MM.1S (cell line): ENCODE data around the gene REC8.

Experiments used
- DNase-seq: peaks from one replicate; pipeline ENCODE4 v3.0.0-alpha.2; 2015
- H2AFZ ChIP-seq: fragments of 300-600 bp; sonication (generic); 2 replicates; pipeline ENCODE4 v1.6.0; 2016; ENCODE audit warnings: antibody characterized with exemption, low read length
- H3F3A ChIP-seq: fragments of 300-600 bp; sonication (generic); 2 replicates; pipeline ENCODE4 v1.6.1; 2016; ENCODE audit warnings: mild to moderate bottlenecking, antibody characterized with exemption, low read length, moderate library complexity, mixed read lengths; ENCODE audit not compliant: insufficient read depth
- H3K27ac ChIP-seq: fragments of 300-600 bp; sonication (generic); 2 replicates; pipeline ENCODE4 v1.5.1; 2016; ENCODE audit warnings: mild to moderate bottlenecking, low read length
- H3K27me3 ChIP-seq: fragments of 300-600 bp; sonication (generic); replicated peaks from 2 replicates; pipeline ENCODE4 v1.6.0; 2016; ENCODE audit warnings: low read length; ENCODE audit not compliant: insufficient read depth
- H3K36me3 ChIP-seq: fragments of 300-600 bp; sonication (generic); replicated peaks from 2 replicates; pipeline ENCODE4 v1.6.1; 2016; ENCODE audit warnings: mild to moderate bottlenecking, low read length, mixed read lengths; ENCODE audit not compliant: insufficient read depth
- H3K4me1 ChIP-seq: fragments of 300-600 bp; sonication (generic); 2 replicates; pipeline ENCODE4 v1.6.1; 2016; ENCODE audit warnings: low read length, mixed read lengths
- H3K4me2 ChIP-seq: fragments of 300-600 bp; sonication (generic); 2 replicates; pipeline ENCODE4 v1.6.0; 2016; ENCODE audit warnings: low read depth, low read length
- H3K4me3 ChIP-seq: fragments of 300-600 bp; sonication (generic); 2 replicates; pipeline ENCODE4 v1.5.1; 2016; ENCODE audit warnings: low read length, mixed read lengths
- H3K79me2 ChIP-seq: fragments of 300-600 bp; sonication (generic); 2 replicates; pipeline ENCODE4 v1.6.1; 2016; ENCODE audit warnings: mixed run types, low read length, mixed read lengths
- H3K9ac ChIP-seq: fragments of 300-600 bp; sonication (generic); 2 replicates; pipeline ENCODE4 v1.6.1; 2016; ENCODE audit warnings: low read length, mixed read lengths
- H3K9me2 ChIP-seq: fragments of 300-600 bp; sonication (generic); replicated peaks from 2 replicates; pipeline ENCODE4 v1.6.1; 2016; ENCODE audit warnings: mild to moderate bottlenecking, low read length, mixed read lengths; ENCODE audit not compliant: insufficient read depth
- H3K9me3 ChIP-seq: fragments of 300-600 bp; sonication (generic); replicated peaks from 2 replicates; pipeline ENCODE4 v1.6.1; 2016; ENCODE audit warnings: mild to moderate bottlenecking, low read length, mixed read lengths; ENCODE audit not compliant: insufficient read depth
- H4K20me1 ChIP-seq: fragments of 300-600 bp; sonication (generic); 2 replicates; pipeline ENCODE4 v1.6.1; 2016; ENCODE audit warnings: mild to moderate bottlenecking, low read length, moderate library complexity, mixed read lengths; ENCODE audit not compliant: insufficient read depth
- CTCF ChIP-seq: fragments of 300-600 bp; sonication (generic); IDR thresholded peaks from 2 replicates; pipeline ENCODE4 v1.5.1; 2016; ENCODE audit warnings: antibody characterized with exemption, low read length, mixed read lengths
- EZH2 ChIP-seq: fragments of 300-600 bp; sonication (generic); optimal IDR thresholded peaks from 2 replicates; pipeline ENCODE3; 2017; ENCODE audit warnings: low read depth, mild to moderate bottlenecking, antibody characterized with exemption, low read length, mixed read lengths
- EZH2phosphoT487 ChIP-seq: fragments of 300-600 bp; sonication (generic); IDR thresholded peaks from 2 replicates; pipeline ENCODE4 v1.6.1; 2018; ENCODE audit warnings: antibody characterized with exemption, low read length

The REC8 gene

GRCh38 chr14:24133735-24134134, 38.1 kb upstream of the REC8 start:
- Histone ChIP-seq H3K27ac (no peak overlapping the region), H3K36me3 (0 out of 2 replicates have a peak, but pooled peaks cover 2% of the 10 kb centered on the region), H2AFZ (no peak overlapping the region), H3F3A (0 out of 2 replicates have a peak, but pooled peaks cover 2% of the 10 kb centered on the region), H3K4me3 (no peak overlapping the region), H3K9me3 (no peaks in the 10 kb centered on the region), H3K9ac (no peak overlapping the region), H3K9me2 (no peaks in the 10 kb centered on the region), H3K27me3 (no peaks in the 10 kb centered on the region), H3K4me2 (no peak overlapping the region), H3K4me1 (0 out of 2 replicates have a peak, but pooled peaks cover 2% of the 10 kb centered on the region), H4K20me1 (no peaks in the 10 kb centered on the region), H3K79me2 (peaks cover 26% of the 10 kb centered on the region)
- TF ChIP-seq EZH2 (no peak), EZH2phosphoT487 (no peak), CTCF (no peak)
- no peak for DNase-seq

- peak overlapping the region; percentile 81 for H2AFZ ChIP-seq
- no peaks in the 10 kb centered on the region for H4K20me1 ChIP-seq
- H3K9me2 ChIP-seq, result no peaks in the 10 kb centered on the region
- H3K27ac ChIP-seq, result peak overlapping the region; percentile 29; the same call in 1 of the 2 replicates
- no peaks in the 10 kb centered on the region for H3K9me3 ChIP-seq
- no peak for DNase-seq
- peaks cover 40% of the 10 kb centered on the region for H3K79me2 ChIP-seq
- no peak for TF ChIP-seq EZH2phosphoT487
- no peak for TF ChIP-seq EZH2
- TF ChIP-seq CTCF, result no peak
- H3K36me3 ChIP-seq, result 0 out of 2 replicates have a peak, but pooled peaks cover 2% of the 10 kb centered on the region
- 0 out of 2 replicates have a peak, but pooled peaks cover 2% of the 10 kb centered on the region for H3F3A ChIP-seq
- peak overlapping the region; percentile 64 for H3K4me3 ChIP-seq
- peaks cover 11% of the 10 kb centered on the region; the same call in 1 of the 2 replicates for H3K4me1 ChIP-seq
- no peaks in the 10 kb centered on the region for H3K27me3 ChIP-seq
- peak overlapping the region; percentile 45; the same call in 1 of the 2 replicates for H3K9ac ChIP-seq
- H3K4me2 ChIP-seq, result peak overlapping the region; percentile 77
These were observed 36.4 kb upstream of the REC8 start for GRCh38 chr14:24135584-24135833.

- Histone ChIP-seq H3K9ac (peak within 1 kb of the TSS; percentile 81), H3K4me3 (peak within 1 kb of the TSS; percentile 74), H2AFZ (peak within 1 kb of the TSS; percentile 81), H3K27ac (peak within 1 kb of the TSS; percentile 35; the same call in 1 of the 2 replicates), H3K27me3 (no peaks in the 10 kb centered on the region), H4K20me1 (no peaks in the 10 kb centered on the region), H3K9me2 (no peaks in the 10 kb centered on the region), H3K4me1 (peaks cover 11% of the 10 kb centered on the region; the same call in 1 of the 2 replicates), H3K36me3 (0 out of 2 replicates have a peak, but pooled peaks cover 2% of the 10 kb centered on the region), H3K79me2 (peaks cover 43% of the 10 kb centered on the region), H3K9me3 (no peaks in the 10 kb centered on the region), H3K4me2 (peak within 1 kb of the TSS; percentile 77), H3F3A (0 out of 2 replicates have a peak, but pooled peaks cover 2% of the 10 kb centered on the region)
- no peak for TF ChIP-seq CTCF
- TF ChIP-seq EZH2phosphoT487, result no peak
- TF ChIP-seq EZH2, result no peak
- DNase-seq, result peak; percentile 76
These were observed 35.8 kb upstream of the REC8 start, which contains the start of gene PSME1 for GRCh38 chr14:24135834-24136683. Gene PSME1 (plus strand): TSS chr14:24136194. CDS start chr14:24136263, 69 bp downstream.
